PC-9 (cell line): ENCODE results near the gene NCLN. TPM values are rescaled to one million over a fixed set of nuclear protein-coding genes. Genes with fewer than 3 reads are reported as not detected.

Experiments
- BruUV-seq: library from RNA; stranded (reverse); fragments of 400-500 nt; replicated peaks from 2 replicates; lab custom pipeline; 2021; lab: Mats Ljungman, UMichigan
- CTCF ChIA-PET: fragments of 300-600 bp; sonication (Branson Sonifier 250); formaldehyde crosslinking; loops from one replicate; lab custom pipeline; 2022; ENCODE audit warnings: antibody characterized with exemption; lab: Charles Lee
- POLR2A ChIA-PET: fragments of 300-600 bp; sonication (Branson Sonifier 250); formaldehyde crosslinking; loops from one replicate; lab custom pipeline; 2022; ENCODE audit warnings: antibody characterized with exemption; ENCODE audit not compliant: unreplicated experiment; lab: Charles Lee
- DNase-seq, 2 experiments: peaks; one replicate each; pipeline versions ENCODE4 v3.0.0 to v3.0.0-alpha.2; 2015 to 2022; ENCODE audit warnings: mixed read lengths in 1 of 2
- H2AFZ ChIP-seq: fragments of 200-600 bp; sonication (generic); 2 replicates; pipeline ENCODE4 v1.8.1; 2017; ENCODE audit warnings: antibody characterized with exemption
- H3F3A ChIP-seq: fragments of 200-600 bp; sonication (generic); 2 replicates; pipeline ENCODE4 v1.8.1; 2017; ENCODE audit warnings: antibody characterized with exemption, mild to moderate bottlenecking, low read depth; ENCODE audit not compliant: insufficient read depth
- H3K27ac ChIP-seq: fragments of 200-600 bp; sonication (generic); 2 replicates; pipeline ENCODE4 v1.6.1; 2016; ENCODE audit warnings: mixed run types
- H3K27me3 ChIP-seq: fragments of 200-600 bp; sonication (generic); 2 replicates; pipeline ENCODE4 v1.6.1; 2016; ENCODE audit warnings: low read depth, mixed run types; ENCODE audit not compliant: insufficient read depth
- H3K36me3 ChIP-seq: fragments of 200-600 bp; sonication (generic); 2 replicates; pipeline ENCODE4 v1.6.1; 2016; ENCODE audit warnings: low read depth, mixed run types
- H3K4me1 ChIP-seq: fragments of 200-600 bp; sonication (generic); replicated peaks from 2 replicates; pipeline ENCODE4 v1.6.1; 2016; ENCODE audit warnings: mixed run types; ENCODE audit not compliant: insufficient read depth
- H3K4me2 ChIP-seq: fragments of 200-600 bp; sonication (generic); 2 replicates; pipeline ENCODE4 v1.6.1; 2017; ENCODE audit warnings: mixed run types
- H3K4me3 ChIP-seq: fragments of 200-600 bp; sonication (generic); 2 replicates; pipeline ENCODE4 v1.6.1; 2016; ENCODE audit warnings: mixed run types
- H3K79me2 ChIP-seq: fragments of 200-600 bp; sonication (generic); 2 replicates; pipeline ENCODE4 v1.6.1; 2017; ENCODE audit warnings: low read depth, mixed run types
- H3K9me2 ChIP-seq: fragments of 200-600 bp; sonication (generic); 2 replicates; pipeline ENCODE4 v1.8.1; 2017; ENCODE audit warnings: mild to moderate bottlenecking; ENCODE audit not compliant: insufficient read depth
- H3K9me3 ChIP-seq: fragments of 200-600 bp; sonication (generic); 2 replicates; pipeline ENCODE4 v1.8.1; 2016; ENCODE audit warnings: low read depth; ENCODE audit not compliant: insufficient read depth
- H4K20me1 ChIP-seq: fragments of 200-600 bp; sonication (generic); 2 replicates; pipeline ENCODE4 v1.8.1; 2017; ENCODE audit not compliant: insufficient read depth
- EZH2 ChIP-seq: fragments of 200-600 bp; sonication (generic); IDR thresholded peaks from 2 replicates; pipeline ENCODE4 v1.8.0; 2017; ENCODE audit warnings: antibody characterized with exemption, low read depth
- intact Hi-C: fragments of 100-400 bp; cut with micrococcal nuclease; formaldehyde crosslinking; loops from one replicate; pipeline ENCODE4 v1.10.0; 2022; ENCODE audit not compliant: unreplicated experiment
- total RNA-seq: library from RNA; stranded (reverse); gene quantifications from 2 replicates; pipeline ENCODE4 v1.2.3, GENCODE V29; 2021
- TF ChIP-seq, protein P1 (sequence below): fragments of 200-600 bp; sonication (generic); conservative IDR thresholded peaks from 2 replicates; pipeline ENCODE4 v1.6.1; 2017; ENCODE audit warnings: mixed run types, antibody characterized with exemption, mild to moderate bottlenecking, moderate library complexity

NCLN gene
- total RNA-seq, 1 experiment from 2014 or later, result 61.4 TPM

DNA sequence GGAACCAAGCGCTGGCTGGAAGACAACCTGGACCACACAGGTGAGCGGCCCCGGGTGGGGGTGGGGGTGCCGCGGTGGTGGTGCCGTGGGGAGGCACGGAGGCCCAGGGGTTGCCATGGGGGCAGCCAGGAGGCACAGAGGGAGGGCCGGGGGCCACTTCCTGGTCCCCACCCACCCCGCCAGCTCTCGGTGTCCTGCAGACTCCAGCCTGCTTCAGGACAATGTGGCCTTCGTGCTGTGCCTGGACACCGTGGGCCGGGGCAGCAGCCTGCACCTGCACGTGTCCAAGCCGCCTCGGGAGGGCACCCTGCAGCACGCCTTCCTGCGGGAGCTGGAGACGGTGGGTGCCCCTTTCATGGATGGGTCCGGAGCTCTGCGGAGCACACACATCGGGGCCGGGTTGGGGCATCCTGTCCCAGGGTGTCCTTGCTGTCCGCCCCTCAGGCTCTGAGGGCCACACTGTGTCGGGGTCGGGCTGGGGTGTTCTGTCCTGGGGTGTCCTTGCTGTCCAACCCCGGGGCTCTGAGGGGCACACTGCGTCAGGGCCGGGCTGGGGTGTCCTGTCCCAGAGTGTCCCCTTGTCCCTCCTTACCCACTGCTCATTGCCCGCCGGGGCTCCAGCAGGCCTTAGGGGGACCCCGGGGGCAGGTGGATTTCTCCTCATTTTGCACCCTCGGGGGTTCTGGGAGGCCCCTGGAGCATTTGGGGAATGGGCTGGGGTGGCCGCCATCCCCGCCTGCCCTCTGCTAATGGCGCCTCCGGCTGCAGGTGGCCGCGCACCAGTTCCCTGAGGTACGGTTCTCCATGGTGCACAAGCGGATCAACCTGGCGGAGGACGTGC is 18.3 kb downstream of the NCLN start:
- Histone ChIP-seq H4K20me1 (no peaks in the 10 kb centered on the region), H3K27me3 (no peaks in the 10 kb centered on the region), H3K27ac (no peak overlapping the region), H3K9me2 (no peaks in the 10 kb centered on the region), H3K79me2 (no peaks in the 10 kb centered on the region), H3K4me3 (no peak overlapping the region), H3K36me3 (no peaks in the 10 kb centered on the region), H2AFZ (no peak overlapping the region), H3F3A (no peaks in the 10 kb centered on the region), H3K4me2 (no peak overlapping the region), H3K9me3 (no peaks in the 10 kb centered on the region), H3K4me1 (no peaks in the 10 kb centered on the region)
- no peak for TF ChIP-seq EZH2
- TF ChIP-seq, protein P1, sequence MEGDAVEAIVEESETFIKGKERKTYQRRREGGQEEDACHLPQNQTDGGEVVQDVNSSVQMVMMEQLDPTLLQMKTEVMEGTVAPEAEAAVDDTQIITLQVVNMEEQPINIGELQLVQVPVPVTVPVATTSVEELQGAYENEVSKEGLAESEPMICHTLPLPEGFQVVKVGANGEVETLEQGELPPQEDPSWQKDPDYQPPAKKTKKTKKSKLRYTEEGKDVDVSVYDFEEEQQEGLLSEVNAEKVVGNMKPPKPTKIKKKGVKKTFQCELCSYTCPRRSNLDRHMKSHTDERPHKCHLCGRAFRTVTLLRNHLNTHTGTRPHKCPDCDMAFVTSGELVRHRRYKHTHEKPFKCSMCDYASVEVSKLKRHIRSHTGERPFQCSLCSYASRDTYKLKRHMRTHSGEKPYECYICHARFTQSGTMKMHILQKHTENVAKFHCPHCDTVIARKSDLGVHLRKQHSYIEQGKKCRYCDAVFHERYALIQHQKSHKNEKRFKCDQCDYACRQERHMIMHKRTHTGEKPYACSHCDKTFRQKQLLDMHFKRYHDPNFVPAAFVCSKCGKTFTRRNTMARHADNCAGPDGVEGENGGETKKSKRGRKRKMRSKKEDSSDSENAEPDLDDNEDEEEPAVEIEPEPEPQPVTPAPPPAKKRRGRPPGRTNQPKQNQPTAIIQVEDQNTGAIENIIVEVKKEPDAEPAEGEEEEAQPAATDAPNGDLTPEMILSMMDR, result no peak
- ChIA-PET POLR2A (no interaction called here), CTCF (no interaction called here)
- BruUV-seq, result no TSS peak
- intact Hi-C loops, result no loop called here
- DNase-seq, result no peak

DNA sequence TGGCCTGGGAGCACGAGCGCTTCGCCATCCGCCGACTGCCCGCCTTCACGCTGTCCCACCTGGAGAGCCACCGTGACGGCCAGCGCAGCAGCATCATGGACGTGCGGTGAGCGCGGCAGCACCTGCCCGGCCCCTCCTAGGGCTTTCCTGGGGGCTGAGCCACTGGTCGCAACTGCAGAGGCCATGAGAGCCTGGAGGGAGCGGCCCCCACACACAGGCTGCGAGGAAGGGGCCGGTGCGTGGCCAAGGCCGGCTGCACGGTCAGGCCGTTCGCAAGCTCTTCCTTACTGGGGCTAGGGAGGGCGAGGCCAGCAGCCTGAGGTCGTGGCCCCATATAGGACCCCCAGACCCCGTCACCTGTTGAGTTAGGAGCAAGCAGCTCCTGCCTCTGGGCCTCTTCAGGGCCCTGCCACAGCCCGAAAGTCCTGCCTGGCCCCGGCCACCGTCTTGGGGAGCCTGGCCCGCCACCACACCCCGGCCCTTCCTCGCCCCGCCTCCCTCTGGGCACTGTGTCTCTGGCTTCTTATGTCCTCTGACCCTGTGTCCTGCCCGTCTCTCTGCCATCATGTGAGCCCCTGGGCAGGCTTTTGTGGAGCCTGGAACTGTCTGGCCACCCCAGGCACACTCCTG is 19.0 kb downstream of the NCLN start:
- POLR2A ChIA-PET, result no interaction called here

DNA sequence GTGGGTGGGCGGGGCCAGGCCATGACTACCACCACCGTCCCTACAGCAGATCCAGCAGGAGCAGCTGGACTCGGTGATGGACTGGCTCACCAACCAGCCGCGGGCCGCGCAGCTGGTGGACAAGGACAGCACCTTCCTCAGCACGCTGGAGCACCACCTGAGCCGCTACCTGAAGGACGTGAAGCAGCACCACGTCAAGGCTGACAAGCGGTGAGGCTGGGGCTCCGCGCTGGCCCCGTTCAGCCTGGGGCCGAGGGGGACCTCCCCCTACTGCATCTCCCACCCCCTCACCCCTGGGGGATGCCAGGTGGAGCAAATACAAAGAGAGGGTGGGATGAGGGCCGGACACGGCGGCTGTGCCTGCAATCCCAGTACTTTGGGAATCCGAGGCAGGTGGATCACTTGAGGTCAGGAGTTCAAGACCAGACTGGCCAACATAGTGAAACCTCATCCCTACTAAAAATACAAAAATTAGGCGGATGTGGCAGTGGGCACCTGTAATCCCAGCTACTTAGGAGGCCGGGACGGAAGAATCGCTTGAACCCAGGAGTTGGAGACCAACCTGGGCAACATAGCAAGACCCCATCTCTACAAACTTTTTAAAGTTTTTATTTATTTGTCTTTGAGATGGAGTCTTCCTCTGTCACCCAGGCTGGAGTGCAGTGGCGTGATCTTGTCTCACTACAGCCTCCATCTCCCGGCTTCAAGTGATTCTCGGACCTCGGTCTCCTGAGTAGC is 20.7 kb downstream of the NCLN start:
- H3K4me2 ChIP-seq, result no peak overlapping the region
- H3K9me3 ChIP-seq, result no peaks in the 10 kb centered on the region
- H3K36me3 ChIP-seq, result no peaks in the 10 kb centered on the region
- H3K4me1 ChIP-seq, result no peaks in the 10 kb centered on the region
- no peak overlapping the region for H3K27ac ChIP-seq
- DNase-seq, result no peak
- intact Hi-C loops, result no loop called here
- no TSS peak for BruUV-seq
- POLR2A ChIA-PET, result no interaction called here
- CTCF ChIA-PET, result no interaction called here
- no peaks in the 10 kb centered on the region for H3K79me2 ChIP-seq
- H3K4me3 ChIP-seq, result no peak overlapping the region
- TF ChIP-seq, protein P1, result no peak
- TF ChIP-seq EZH2, result no peak
- H2AFZ ChIP-seq, result no peak overlapping the region
- H3F3A ChIP-seq, result no peaks in the 10 kb centered on the region
- no peaks in the 10 kb centered on the region for H4K20me1 ChIP-seq
- no peaks in the 10 kb centered on the region for H3K9me2 ChIP-seq
- H3K27me3 ChIP-seq, result no peaks in the 10 kb centered on the region

More for the DNA sequence above, 19.0 kb downstream of the NCLN start:
- Histone ChIP-seq H3K27me3 (no peaks in the 10 kb centered on the region), H4K20me1 (no peaks in the 10 kb centered on the region), H3K4me2 (no peak overlapping the region), H3K36me3 (no peaks in the 10 kb centered on the region), H2AFZ (no peak overlapping the region), H3F3A (no peaks in the 10 kb centered on the region), H3K9me3 (no peaks in the 10 kb centered on the region), H3K79me2 (no peaks in the 10 kb centered on the region), H3K4me3 (no peak overlapping the region), H3K4me1 (no peaks in the 10 kb centered on the region), H3K9me2 (no peaks in the 10 kb centered on the region), H3K27ac (no peak overlapping the region)
- BruUV-seq, result no TSS peak
- intact Hi-C loops, result no loop called here
- TF ChIP-seq EZH2, result no peak
- TF ChIP-seq, protein P1, result no peak
- CTCF ChIA-PET, result no interaction called here
- no peak for DNase-seq
